ENCODE results near the gene INTS15. TPM values are rescaled to one million over a fixed set of nuclear protein-coding genes. Genes with fewer than 3 reads are reported as not detected.

Gene INTS15
- total and polyA plus RNA-seq, 8 donors = 12.4 to 23.0 (median 14.8) TPM

- Histone ChIP-seq H3K27ac (no peak overlapping the region), H3K27me3 (no peaks in the 10 kb centered on the region), H3K36me3 (no peaks in the 10 kb centered on the region), H3K4me3 (no peak overlapping the region), H3K4me1 (no peaks in the 10 kb centered on the region), H3K9me3 (no peaks in the 10 kb centered on the region)
- ATAC-seq (no peak), DNase-seq (no peak), FAIRE-seq (no peak)
- TF ChIP-seq CTCF (IDR thresholded peaks at IDR 0.05) = no peak
- intact Hi-C loops (cut with DNase I) = no loop called here
- 71 to 87% methylated on average over 4 of the region's 4 CpGs for WGBS, 2 donors
Measured at GRCh38 chr7:6565655-6566054, 24.2 kb upstream of the INTS15 start.

GRCh38 chr7:6567886-6568285, 21.9 kb upstream of the INTS15 start:
- intact Hi-C loops (cut with DNase I) = no loop called here
- ATAC-seq = no peak
- FAIRE-seq = no peak
- no peaks in the 10 kb centered on the region for H3K4me1 ChIP-seq
- no peak overlapping the region for H3K4me3 ChIP-seq
- no peaks in the 10 kb centered on the region for H3K27me3 ChIP-seq
- no peak overlapping the region for H3K27ac ChIP-seq
- WGBS, 2 donors = 57 to 73% methylated on average over 3 of the region's 3 CpGs
- no peaks in the 10 kb centered on the region for H3K9me3 ChIP-seq
- TF ChIP-seq CTCF (IDR thresholded peaks at IDR 0.05) = no peak
- H3K36me3 ChIP-seq = no peaks in the 10 kb centered on the region
- no peak for DNase-seq

- intact Hi-C loops (cut with DNase I) = no loop called here
- WGBS, 2 donors = 40 to 41% methylated on average over 7 of the region's 7 CpGs
- Histone ChIP-seq H3K4me1 (no peaks in the 10 kb centered on the region), H3K27me3 (no peaks in the 10 kb centered on the region), H3K9me3 (no peaks in the 10 kb centered on the region), H3K36me3 (no peaks in the 10 kb centered on the region), H3K4me3 (no peak overlapping the region), H3K27ac (no peak overlapping the region)
- no peak for ATAC-seq
- no peak for TF ChIP-seq CTCF (IDR thresholded peaks at IDR 0.05)
- no peak for FAIRE-seq
- no peak for DNase-seq
Measured at GRCh38 chr7:6571160-6571779, 18.6 kb upstream of the INTS15 start.

GRCh38 chr7:6575281-6576023, 14.4 kb upstream of the INTS15 start:
- peak in 1 of 6 donors; percentile 1 for DNase-seq
- no peak for FAIRE-seq
- 73 to 75% methylated on average over 9 of the region's 9 CpGs for WGBS, 2 donors
- H3K4me3 ChIP-seq = no peak overlapping the region
- H3K27me3 ChIP-seq = no peaks in the 10 kb centered on the region
- H3K36me3 ChIP-seq = no peaks in the 10 kb centered on the region
- TF ChIP-seq CTCF (IDR thresholded peaks at IDR 0.05) = no peak
- H3K27ac ChIP-seq = no peak overlapping the region
- no peaks in the 10 kb centered on the region for H3K9me3 ChIP-seq
- peaks cover 0 to 4% (median 0%) of the 10 kb centered on the region in 3 donors for H3K4me1 ChIP-seq
- intact Hi-C loops (cut with DNase I) = no loop called here
- no peak for ATAC-seq

Measured in pancreas (tissue), 10 donors.